Activated CD4-positive, alpha-beta T cell treated with anti-CD3 and anti-CD28 coated beads, Interleukin-2, amount 10 ng/mL, durations not matched to agents 24 days and 14 days (primary cell): Measurements from ENCODE around the gene P4HTM. TPM values are rescaled to one million over a fixed set of nuclear protein-coding genes. Genes with fewer than 3 reads are reported as not detected.

Experiments
- DNase-seq: peaks from one replicate; pipeline ENCODE4 v3.0.0; 2022
- H3K27ac Mint-ChIP-seq: one replicate; pipeline ENCODE4 v1.8.0; 2022; ENCODE audit warnings: mild to moderate bottlenecking, mixed read lengths
- H3K27me3 Mint-ChIP-seq: one replicate; pipeline ENCODE4 v1.8.0; 2022; ENCODE audit warnings: mixed read lengths
- H3K36me3 Mint-ChIP-seq: one replicate; pipeline ENCODE4 v1.8.0; 2022; ENCODE audit warnings: low read depth, mild to moderate bottlenecking, mixed read lengths
- H3K4me1 Mint-ChIP-seq: one replicate; pipeline ENCODE4 v1.8.0; 2021; ENCODE audit warnings: mixed read lengths
- H3K4me3 Mint-ChIP-seq: one replicate; pipeline ENCODE4 v1.8.0; 2022; ENCODE audit warnings: mild to moderate bottlenecking, moderate library complexity, mixed read lengths
- H3K9me3 Mint-ChIP-seq: one replicate; pipeline ENCODE4 v1.8.0; 2021; ENCODE audit warnings: mixed read lengths
- intact Hi-C: fragments of 100-400 bp; cut with micrococcal nuclease; formaldehyde crosslinking; loops from one replicate; pipeline ENCODE4 v1.15.1; 2023
- total RNA-seq: library from RNA; stranded (reverse); gene quantifications from 2 replicates; pipeline ENCODE4 v1.2.3, GENCODE V29; 2022

Gene P4HTM
- total RNA-seq, 1 donor from 2014 or later: 38.3 TPM

DNA sequence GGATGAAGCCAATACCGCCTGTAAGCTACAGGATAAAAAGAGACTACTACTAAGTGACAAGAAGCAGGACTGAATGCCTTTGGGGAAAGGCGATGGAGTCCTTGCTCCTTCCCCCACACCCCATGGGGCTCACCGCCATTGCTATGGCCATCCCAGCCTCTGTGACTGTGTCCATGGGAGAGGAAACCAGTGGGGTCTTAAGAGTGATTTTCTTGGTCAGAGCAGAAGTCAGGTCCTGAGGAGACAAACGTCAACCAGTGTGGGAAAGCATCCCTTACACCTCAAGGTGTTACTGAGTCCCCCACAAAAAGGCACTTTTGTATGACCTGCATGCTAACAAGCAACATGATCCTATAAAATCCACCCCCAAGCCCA, 38.2 kb downstream of the P4HTM start:
- Mint-ChIP-seq H3K27me3 (no peaks in the 10 kb centered on the region), H3K36me3 (peaks cover 86% of the 10 kb centered on the region), H3K27ac (peak overlapping the region; percentile 95), H3K4me3 (peak overlapping the region; percentile 98), H3K4me1 (peaks cover 38% of the 10 kb centered on the region), H3K9me3 (no peaks in the 10 kb centered on the region)
- intact Hi-C loops: loop anchor here (2.0 to 10.0 kb wide), 2 partner anchors 67 to 843 kb away; partner anchors contain the start of genes CDC25A and QRICH1
- no peak for DNase-seq

DNA sequence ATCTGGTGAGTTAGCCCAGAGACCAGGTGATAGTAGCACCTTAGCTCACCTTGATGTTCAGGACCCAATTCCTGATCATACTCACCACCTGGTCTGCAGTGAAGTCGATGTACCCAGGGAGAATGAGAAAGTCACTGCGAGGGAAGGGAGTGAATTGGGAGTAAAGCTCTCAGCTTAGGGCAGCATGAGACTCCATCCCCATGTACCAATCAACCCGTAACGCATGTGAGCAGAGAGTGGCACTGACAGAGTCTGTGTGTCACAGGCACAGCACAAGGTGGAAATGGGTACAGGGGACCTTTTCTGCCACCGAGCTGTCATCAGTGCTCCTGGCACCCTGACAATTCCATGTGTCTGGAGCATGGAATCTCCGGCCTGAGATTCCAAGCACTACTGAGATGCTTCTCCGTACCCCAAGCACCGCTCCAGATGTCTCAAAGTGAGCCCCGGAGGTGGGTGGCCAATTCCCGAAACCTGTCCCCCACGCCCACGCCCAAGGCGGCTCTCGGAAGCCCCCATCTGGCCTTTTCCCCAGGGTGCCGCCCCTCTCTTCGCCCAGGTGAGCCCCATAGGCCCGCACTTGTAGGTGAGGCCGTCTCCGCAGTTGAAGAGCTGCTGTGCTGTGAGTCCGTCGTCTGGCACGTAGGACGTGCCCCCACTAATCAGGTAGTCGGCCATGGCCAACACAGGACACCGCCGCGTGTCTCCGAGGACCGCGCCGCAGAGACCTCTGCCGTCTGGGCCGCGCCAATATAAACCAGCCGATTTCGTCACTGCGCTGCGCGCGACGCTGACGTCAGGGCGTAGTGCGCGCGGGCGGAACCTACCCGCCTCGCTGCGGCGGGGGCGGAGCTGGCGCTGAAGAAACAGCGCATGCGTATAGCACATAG, 38.9 kb downstream of the P4HTM start, which contains the start of gene IMPDH2:
Gene IMPDH2 (minus strand): TSS at position 726 of the 890 bp plus-strand sequence. CDS start 48 bp downstream, at position 678.
- Mint-ChIP-seq H3K27ac (peak within 1 kb of the TSS; percentile 95), H3K4me3 (peak within 1 kb of the TSS; percentile 98), H3K4me1 (peaks cover 34% of the 10 kb centered on the region), H3K36me3 (peaks cover 81% of the 10 kb centered on the region), H3K9me3 (no peaks in the 10 kb centered on the region), H3K27me3 (no peaks in the 10 kb centered on the region)
- peak; percentile 99 for DNase-seq
- intact Hi-C loops: loop anchor here (1.0 to 10.0 kb wide), 3 partner anchors 8 to 844 kb away; partner anchors contain the start of genes CDC25A and QRICH1

DNA sequence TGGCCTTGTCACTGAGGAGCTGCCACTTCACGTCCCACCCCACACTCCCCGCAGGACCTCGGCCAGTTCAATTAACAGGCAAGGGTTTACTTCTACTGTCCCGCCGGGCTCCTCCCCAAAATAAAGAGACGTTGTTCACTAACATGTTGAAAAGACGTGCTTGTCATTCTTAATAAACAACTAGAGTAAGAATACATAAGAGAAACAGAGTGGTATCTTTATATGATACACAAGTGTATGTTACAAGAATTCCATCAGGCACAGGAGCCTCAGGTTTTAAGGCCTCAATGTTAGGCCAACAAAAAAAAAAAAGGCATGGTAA, 39.5 kb downstream of the P4HTM start:
- Mint-ChIP-seq H3K36me3 (peaks cover 76% of the 10 kb centered on the region), H3K4me3 (peak overlapping the region; percentile 98), H3K27me3 (no peaks in the 10 kb centered on the region), H3K4me1 (peaks cover 33% of the 10 kb centered on the region), H3K27ac (peak overlapping the region; percentile 95), H3K9me3 (no peaks in the 10 kb centered on the region)
- no peak for DNase-seq
- intact Hi-C loops: loop anchor here (1.0 to 10.0 kb wide), 3 partner anchors 8 to 845 kb away; partner anchors contain the start of genes CDC25A and QRICH1

DNA sequence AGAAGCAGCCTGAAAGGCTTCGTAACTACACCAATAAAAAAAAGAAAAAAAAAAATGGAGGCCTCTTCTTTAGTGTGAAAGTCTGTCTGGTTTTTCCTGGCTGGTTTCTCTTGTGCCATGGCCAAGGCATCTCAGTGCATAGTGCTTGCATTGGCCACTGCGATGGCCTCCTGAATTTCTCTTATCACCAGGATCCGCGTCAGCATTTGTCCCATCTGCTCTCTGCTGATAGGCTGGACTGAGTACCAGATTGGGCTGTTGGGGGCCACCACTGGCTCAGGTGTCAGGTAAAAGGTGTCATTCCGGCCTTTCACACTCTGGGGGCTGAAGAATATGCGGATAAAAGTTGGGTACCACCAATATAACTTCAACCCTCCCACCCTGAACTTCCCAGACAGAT, 40.3 kb downstream of the P4HTM start:
- DNase-seq: no peak
- intact Hi-C loops: no loop called here
- no peaks in the 10 kb centered on the region for H3K27me3 Mint-ChIP-seq
- H3K36me3 Mint-ChIP-seq: peaks cover 74% of the 10 kb centered on the region
- H3K4me3 Mint-ChIP-seq: no peak overlapping the region
- no peaks in the 10 kb centered on the region for H3K9me3 Mint-ChIP-seq
- H3K4me1 Mint-ChIP-seq: peaks cover 32% of the 10 kb centered on the region
- peak overlapping the region; percentile 69 for H3K27ac Mint-ChIP-seq

DNA sequence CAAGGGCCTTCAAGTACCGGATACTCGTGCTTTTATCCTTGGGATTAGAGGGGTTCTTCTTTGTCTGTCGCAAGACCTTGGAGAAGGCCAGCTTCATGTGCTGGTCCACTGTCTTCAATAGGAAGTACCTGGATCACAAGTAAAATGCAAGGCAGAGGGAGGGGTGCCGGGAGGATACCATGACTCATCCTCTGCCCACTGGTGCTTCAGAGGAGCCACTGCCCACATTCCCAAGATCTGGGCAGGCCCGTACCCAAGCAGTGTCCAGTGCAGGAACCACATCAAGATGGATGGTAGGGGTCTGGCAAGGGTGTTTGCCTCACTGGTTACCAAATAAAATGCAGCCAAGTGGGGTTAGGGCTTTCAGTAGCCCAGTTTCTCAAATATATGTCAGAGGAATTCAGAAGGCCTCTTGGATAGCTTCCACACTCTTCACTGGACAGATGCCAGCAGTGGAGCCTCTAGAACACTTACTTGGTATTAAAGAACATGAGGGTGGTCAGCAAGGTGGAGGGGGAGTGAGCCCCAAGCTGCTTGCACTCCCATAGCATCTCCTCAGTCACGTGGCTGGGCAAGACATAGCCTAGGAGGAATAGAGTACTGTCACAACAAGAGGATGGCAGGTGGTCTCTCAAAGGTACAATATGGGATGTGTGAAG, 42.7 kb downstream of the P4HTM start:
- Mint-ChIP-seq H3K27ac (no peak overlapping the region), H3K27me3 (no peaks in the 10 kb centered on the region), H3K4me1 (peaks cover 17% of the 10 kb centered on the region), H3K9me3 (no peaks in the 10 kb centered on the region), H3K4me3 (no peak overlapping the region), H3K36me3 (peaks cover 65% of the 10 kb centered on the region)
- no peak for DNase-seq
- intact Hi-C loops: no loop called here

DNA sequence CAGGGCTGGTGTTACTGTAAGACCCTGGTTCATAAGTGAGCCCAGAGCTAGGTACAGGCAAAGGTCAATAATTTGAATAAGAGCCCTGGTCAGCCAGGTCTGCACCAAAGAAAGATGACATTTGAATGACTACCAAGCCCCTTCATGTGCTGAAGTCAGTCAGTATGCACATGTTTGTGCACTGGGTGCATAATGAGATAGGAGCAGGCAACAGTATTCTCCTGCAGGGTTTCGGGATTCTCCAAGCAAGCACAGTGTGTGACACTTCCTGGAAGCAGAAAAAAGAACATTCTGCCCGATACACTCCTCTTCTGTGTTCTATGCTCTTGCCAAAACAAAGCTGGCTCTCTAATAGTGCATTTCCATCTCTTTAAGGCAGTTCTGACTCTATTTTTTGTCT, 44.6 kb downstream of the P4HTM start:
- peaks cover 3% of the 10 kb centered on the region for H3K4me1 Mint-ChIP-seq
- H3K36me3 Mint-ChIP-seq: peaks cover 49% of the 10 kb centered on the region
- no peak overlapping the region for H3K27ac Mint-ChIP-seq
- no peaks in the 10 kb centered on the region for H3K27me3 Mint-ChIP-seq
- no peak overlapping the region for H3K4me3 Mint-ChIP-seq
- intact Hi-C loops: no loop called here
- no peaks in the 10 kb centered on the region for H3K9me3 Mint-ChIP-seq
- DNase-seq: no peak

DNA sequence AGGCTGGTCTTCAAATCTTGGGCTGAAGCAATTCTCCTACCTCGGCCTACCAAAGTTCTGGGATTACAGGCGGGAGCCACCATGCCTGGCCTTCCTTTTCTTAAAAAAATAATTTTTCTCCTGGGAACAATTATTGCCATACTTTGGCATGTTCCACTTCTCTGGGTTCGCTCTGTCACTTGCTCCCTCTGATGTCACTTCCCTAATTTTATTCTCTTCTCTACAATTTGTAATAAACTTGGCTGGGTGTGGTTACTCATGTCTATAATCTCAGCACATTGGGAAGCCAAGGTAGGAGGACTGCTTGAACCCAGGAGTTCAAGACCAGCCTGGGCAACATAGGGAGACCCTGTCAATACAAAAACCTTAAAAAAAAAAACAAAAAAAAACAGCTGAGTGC, 45.2 kb downstream of the P4HTM start:
- H3K4me1 Mint-ChIP-seq: no peaks in the 10 kb centered on the region
- no peak overlapping the region for H3K27ac Mint-ChIP-seq
- intact Hi-C loops: no loop called here
- no peak overlapping the region for H3K4me3 Mint-ChIP-seq
- peaks cover 47% of the 10 kb centered on the region for H3K36me3 Mint-ChIP-seq
- no peaks in the 10 kb centered on the region for H3K9me3 Mint-ChIP-seq
- no peak for DNase-seq
- no peaks in the 10 kb centered on the region for H3K27me3 Mint-ChIP-seq

DNA sequence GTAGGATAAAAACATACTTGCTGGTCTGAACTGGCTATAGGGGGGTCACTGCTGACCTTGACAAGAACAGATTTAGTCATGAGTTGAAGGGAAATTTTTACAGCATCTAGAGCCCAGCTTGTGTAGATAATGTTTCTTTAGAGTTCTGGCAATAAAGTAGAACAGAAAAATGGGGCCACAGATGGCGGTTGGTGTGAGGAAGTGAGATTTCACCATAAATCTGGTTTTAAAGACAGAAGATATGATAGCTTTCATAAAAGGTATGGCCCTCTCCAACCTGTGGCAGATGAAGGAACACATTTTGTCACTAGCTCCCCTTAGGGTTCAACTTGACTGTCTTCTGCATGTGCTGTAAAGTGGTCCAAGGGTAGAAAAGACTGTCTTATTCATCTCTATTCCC, 63.5 kb downstream of the P4HTM start:
- H3K4me1 Mint-ChIP-seq: peaks cover 2% of the 10 kb centered on the region
- no peaks in the 10 kb centered on the region for H3K27me3 Mint-ChIP-seq
- intact Hi-C loops: no loop called here
- peaks cover 61% of the 10 kb centered on the region for H3K36me3 Mint-ChIP-seq
- no peak overlapping the region for H3K4me3 Mint-ChIP-seq
- no peaks in the 10 kb centered on the region for H3K9me3 Mint-ChIP-seq
- DNase-seq: no peak
- no peak overlapping the region for H3K27ac Mint-ChIP-seq

DNA sequence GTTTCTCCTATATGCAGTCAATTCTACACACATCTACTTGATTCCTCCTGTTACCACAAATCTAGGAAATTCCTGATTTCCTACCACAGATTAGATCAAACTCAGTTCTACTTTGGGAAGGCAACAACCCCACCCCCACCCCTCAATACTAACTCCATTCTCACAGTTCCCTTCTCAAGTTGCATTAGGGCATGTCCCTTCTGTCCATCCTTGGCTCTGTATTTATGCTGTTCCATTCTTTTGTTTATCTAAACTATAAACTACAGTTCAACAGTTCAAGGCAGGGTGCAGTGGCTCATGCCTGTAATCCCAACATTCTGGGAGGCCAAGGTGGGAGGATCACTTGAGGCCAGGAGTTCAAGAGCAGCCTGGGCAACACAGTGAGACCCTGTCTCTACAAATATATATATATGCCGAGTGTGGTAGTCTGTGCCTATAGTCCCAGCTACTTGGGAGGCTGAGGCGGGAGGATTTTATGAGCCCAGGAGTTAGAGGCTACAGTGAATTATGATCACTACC, 64.4 kb downstream of the P4HTM start:
- Mint-ChIP-seq H3K27me3 (no peaks in the 10 kb centered on the region), H3K36me3 (peaks cover 61% of the 10 kb centered on the region), H3K4me3 (no peak overlapping the region), H3K27ac (no peak overlapping the region), H3K9me3 (no peaks in the 10 kb centered on the region), H3K4me1 (peaks cover 2% of the 10 kb centered on the region)
- DNase-seq: no peak
- intact Hi-C loops: no loop called here

Other genes starting within 250 kb of the P4HTM start
- 31.9 and 39.4 TPM in 2 replicates for gene PRKAR2A, start 142.4 kb upstream of the P4HTM start, total RNA-seq
- gene SLC25A20, start 91.4 kb upstream of the P4HTM start, total RNA-seq: 13.8 and 15.6 TPM in 2 replicates
- gene ARIH2, start 71.4 kb upstream of the P4HTM start, total RNA-seq: 157 TPM in 2 replicates
- gene WDR6, start 17.1 kb downstream of the P4HTM start, total RNA-seq: 141 and 153 TPM in 2 replicates
- gene DALRD3, start 28.3 kb downstream of the P4HTM start, total RNA-seq: 31.5 and 36.6 TPM in 2 replicates
- gene NDUFAF3, start 31.9 kb downstream of the P4HTM start, total RNA-seq: 123 and 126 TPM in 2 replicates
- gene IMPDH2, start 39.2 kb downstream of the P4HTM start, total RNA-seq: 490 and 496 TPM in 2 replicates
- gene QRICH1, start 103.8 kb downstream of the P4HTM start, total RNA-seq: 138 and 152 TPM in 2 replicates
- gene QARS1, start 114.5 kb downstream of the P4HTM start, total RNA-seq: 188 and 192 TPM in 2 replicates
- gene USP19, start 130.6 kb downstream of the P4HTM start, total RNA-seq: 57.2 and 64.9 TPM in 2 replicates
- gene LAMB2, start 142.8 kb downstream of the P4HTM start, total RNA-seq: not detected in 2 replicates
- 25.7 and 26.7 TPM in 2 replicates for gene CCDC71, start 176.1 kb downstream of the P4HTM start, total RNA-seq
- gene KLHDC8B, start 181.4 kb downstream of the P4HTM start, total RNA-seq: 1.5 and 2.3 TPM in 2 replicates